AG10803 (cell line): Measurements from ENCODE around the gene RAB29.

ENCODE experiments used
- DNase-seq: peaks from one replicate; pipeline ENCODE4 v3.0.0; 2010; ENCODE audit warnings: low read depth
- H3K4me3 ChIP-seq: 2 replicates; pipeline ENCODE4 v1.5.1; 2011; ENCODE audit warnings: mild to moderate bottlenecking, low read length, control low read depth
- TF ChIP-seq, protein P1 (sequence below): conservative IDR thresholded peaks from 2 replicates; pipeline ENCODE4 v1.5.1; 2011; ENCODE audit warnings: mild to moderate bottlenecking, low read length, control low read depth, inconsistent platforms

The RAB29 gene

DNA sequence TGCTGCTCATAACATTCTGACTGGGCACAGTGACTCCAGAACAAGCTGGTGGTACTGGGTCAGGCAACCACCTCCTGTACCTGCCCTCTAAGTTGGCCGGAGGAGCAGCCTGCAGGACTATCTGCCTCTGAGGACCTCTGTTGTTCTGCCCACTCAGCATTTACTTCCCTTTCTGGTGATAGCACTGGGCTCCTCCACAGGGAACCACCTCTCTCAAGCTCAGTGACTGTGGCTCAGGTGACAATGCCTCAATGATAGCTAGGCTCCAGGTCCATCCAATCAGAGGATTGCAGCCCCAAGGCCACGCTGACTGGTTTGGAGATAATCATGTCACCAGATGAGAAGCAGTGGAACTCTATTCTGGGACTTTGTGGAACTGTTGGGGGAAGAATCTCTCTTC is 21.9 kb upstream of the RAB29 start:
- H3K4me3 ChIP-seq: no peak overlapping the region
- no peak for DNase-seq
- TF ChIP-seq, protein P1, sequence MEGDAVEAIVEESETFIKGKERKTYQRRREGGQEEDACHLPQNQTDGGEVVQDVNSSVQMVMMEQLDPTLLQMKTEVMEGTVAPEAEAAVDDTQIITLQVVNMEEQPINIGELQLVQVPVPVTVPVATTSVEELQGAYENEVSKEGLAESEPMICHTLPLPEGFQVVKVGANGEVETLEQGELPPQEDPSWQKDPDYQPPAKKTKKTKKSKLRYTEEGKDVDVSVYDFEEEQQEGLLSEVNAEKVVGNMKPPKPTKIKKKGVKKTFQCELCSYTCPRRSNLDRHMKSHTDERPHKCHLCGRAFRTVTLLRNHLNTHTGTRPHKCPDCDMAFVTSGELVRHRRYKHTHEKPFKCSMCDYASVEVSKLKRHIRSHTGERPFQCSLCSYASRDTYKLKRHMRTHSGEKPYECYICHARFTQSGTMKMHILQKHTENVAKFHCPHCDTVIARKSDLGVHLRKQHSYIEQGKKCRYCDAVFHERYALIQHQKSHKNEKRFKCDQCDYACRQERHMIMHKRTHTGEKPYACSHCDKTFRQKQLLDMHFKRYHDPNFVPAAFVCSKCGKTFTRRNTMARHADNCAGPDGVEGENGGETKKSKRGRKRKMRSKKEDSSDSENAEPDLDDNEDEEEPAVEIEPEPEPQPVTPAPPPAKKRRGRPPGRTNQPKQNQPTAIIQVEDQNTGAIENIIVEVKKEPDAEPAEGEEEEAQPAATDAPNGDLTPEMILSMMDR: no peak

DNA sequence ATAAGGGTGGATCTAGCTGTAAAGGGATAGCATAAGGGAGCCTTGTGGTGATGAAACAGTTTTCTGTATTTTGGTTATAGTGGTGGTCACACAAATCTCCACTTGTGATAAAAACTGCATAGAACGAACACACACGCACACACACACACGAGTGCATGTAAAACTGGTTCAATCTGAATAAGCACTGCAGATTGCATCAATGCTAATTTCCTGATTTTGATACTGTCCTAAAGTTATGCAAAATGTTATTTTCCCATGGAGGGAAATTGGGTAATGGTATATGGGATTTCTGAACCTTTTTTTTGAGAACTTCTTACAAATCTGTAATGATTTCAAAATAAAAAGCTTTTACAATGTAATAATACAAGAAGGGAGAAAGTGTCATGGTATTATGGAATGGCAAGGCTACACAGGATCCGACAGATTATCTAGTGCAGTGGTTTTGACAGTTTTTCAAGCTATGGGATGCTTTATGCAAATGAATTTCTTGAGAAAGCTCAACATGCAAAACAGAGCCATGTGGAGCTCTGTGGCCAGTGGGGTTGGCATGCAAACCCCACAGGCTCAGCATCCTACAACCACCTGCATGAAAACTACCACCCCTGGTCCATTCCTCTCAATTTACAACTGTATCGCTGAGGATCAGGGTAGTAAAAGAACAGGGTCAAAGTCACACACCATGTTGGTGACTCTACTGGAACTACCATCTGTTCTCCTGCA is 18.9 kb upstream of the RAB29 start:
- TF ChIP-seq, protein P1: no peak
- H3K4me3 ChIP-seq: no peak overlapping the region
- DNase-seq: no peak

DNA sequence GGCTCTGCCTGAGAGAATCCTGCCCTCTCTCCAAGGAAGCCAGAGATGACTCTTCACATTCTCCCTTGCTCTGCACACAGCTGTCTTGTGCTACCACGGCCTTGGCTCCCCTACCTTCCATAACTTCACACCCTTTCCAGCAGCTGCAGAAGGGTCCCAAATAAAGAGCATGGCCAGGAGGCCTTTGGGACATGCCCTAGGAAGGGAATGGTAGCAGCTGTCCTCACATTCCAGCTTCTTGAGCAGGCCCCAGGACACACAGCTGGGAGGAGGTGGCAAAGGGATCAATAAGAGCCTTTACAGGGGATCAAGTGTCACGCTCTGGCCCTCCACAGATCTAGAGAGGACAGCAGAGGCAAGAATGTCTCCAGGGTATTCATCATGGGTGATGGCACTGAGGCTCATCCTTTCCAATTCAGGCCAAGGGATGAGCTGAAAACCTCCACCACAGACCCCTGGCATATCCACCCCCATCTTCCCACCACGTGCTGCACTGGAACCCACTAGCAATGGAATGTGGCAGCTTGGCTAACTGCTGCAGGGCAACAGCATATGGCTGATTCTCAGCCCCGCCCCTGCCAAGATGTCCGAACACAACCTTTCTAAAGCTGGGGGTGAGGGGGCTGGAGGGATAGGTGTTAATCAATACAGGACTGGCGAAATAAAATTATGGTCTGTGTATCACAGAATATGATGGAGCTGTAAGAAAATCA is 17.8 kb upstream of the RAB29 start:
- H3K4me3 ChIP-seq: no peak overlapping the region
- TF ChIP-seq, protein P1: no peak
- DNase-seq: no peak

DNA sequence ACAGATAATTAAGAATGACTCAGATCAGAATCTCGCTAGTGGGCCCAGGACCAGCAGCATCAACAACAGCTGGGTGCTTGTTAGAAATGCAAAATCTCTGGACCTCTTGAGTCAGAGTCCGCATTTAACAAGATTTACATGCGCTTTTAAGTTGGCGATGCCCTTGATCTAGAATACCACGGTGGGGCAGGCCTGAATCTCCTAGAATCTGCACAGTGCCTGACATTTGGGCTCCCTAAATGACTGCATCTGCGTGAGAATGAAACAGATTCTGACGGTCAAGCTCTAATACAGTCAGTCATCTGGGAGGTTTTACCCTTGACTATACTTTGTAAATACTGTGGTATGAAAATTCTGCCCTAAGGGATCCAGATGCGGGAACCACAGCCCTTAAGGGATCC is 17.2 kb upstream of the RAB29 start:
- no peak overlapping the region for H3K4me3 ChIP-seq
- no peak for DNase-seq
- TF ChIP-seq, protein P1: no peak

DNA sequence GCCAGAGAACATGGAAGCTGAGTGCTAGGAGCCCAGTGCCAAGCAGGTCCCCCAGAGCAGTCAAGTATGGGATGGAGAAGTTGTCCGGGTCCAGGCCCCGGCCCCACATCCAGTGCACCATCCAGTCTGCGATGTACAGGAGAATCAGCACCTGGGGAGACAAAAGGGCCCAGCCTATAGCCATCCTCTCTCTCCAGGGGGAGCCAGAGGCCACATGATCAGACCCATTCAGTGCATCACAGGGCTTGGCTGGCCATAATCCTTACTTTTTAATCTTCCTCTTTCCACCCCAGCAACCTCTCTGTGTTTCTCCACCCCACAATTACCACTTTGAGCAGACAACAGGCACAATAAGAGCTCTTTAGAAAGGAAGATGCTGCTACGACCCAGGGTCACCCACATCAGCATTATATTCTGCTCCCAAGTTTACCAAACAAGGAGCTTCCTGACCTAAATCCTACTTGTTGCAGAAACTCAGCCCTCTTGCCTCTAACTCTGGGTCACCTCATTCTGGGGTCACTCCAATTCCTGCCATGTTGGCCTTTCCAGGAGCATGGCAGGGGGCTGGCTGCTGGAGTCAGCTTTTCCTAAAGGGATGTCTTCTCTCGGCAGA is 16.4 kb upstream of the RAB29 start:
- TF ChIP-seq, protein P1: peak; percentile 93
- DNase-seq: peak; percentile 44
- H3K4me3 ChIP-seq: no peak overlapping the region

DNA sequence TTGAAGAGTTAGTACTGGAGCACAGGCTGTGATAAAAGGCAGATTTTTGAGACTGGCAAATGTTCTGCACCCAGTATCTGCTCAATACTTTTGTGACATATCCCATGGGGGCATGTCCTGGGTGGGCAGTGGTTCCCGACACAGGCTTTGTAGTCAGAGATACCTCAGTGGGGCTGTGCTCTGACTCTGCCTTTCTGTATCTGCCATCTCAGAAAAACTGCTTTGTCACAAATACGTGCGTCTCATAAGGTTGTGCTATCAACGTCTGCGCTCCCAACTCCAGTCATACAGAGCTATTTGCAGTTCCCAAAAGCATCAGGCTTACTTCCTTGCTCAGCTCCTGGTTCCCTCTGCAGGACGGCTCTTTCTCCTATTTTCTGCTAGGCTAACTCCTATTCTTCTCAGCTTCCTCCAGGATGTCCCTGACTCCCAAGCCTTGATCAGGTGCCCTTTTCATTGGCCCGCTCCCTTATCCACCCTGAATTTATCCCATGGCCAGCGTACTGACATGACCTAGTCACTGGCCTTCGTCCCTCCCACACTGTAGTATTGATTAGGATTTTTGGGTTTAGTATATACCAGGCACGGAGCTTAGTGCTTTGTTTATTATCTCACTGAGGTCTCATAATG is 12.1 kb upstream of the RAB29 start:
- TF ChIP-seq, protein P1: no peak
- no peak overlapping the region for H3K4me3 ChIP-seq
- no peak for DNase-seq
